GM21737 (cell line): Measurements from ENCODE around the gene TSHZ2.

Experiments
- ATAC-seq: cut with Tn5 transposase; IDR thresholded peaks from one replicate; pipeline ENCODE4 v1.9.1; 2021; ENCODE audit warnings: mild to moderate bottlenecking, moderate library complexity; ENCODE audit not compliant: unreplicated experiment

TSHZ2 gene

GRCh38 chr20:52996130-52996529 is 24.0 kb downstream of the TSHZ2 start:
- no peak for ATAC-seq

GRCh38 chr20:52996658-52997057 is 24.5 kb downstream of the TSHZ2 start:
- no peak for ATAC-seq

GRCh38 chr20:52998268-52998667 is 26.1 kb downstream of the TSHZ2 start:
- no peak for ATAC-seq

GRCh38 chr20:52999040-52999439 is 26.9 kb downstream of the TSHZ2 start:
- no peak for ATAC-seq

- ATAC-seq: peak; percentile 51
Measured at GRCh38 chr20:53001498-53002301, 29.5 kb downstream of the TSHZ2 start.

GRCh38 chr20:53002786-53003185 is 30.6 kb downstream of the TSHZ2 start:
- no peak for ATAC-seq

- no peak for ATAC-seq
Measured at GRCh38 chr20:53003420-53004154, 31.4 kb downstream of the TSHZ2 start.

- ATAC-seq: no peak
Measured at GRCh38 chr20:53004267-53004813, 32.2 kb downstream of the TSHZ2 start.

GRCh38 chr20:53009979-53010735 is 38.0 kb downstream of the TSHZ2 start:
- no peak for ATAC-seq

- no peak for ATAC-seq
Measured at GRCh38 chr20:53011640-53012039, 39.5 kb downstream of the TSHZ2 start.

- ATAC-seq: no peak
Measured at GRCh38 chr20:53013183-53013582, 41.0 kb downstream of the TSHZ2 start.

- no peak for ATAC-seq
Measured at GRCh38 chr20:53013847-53014246, 41.7 kb downstream of the TSHZ2 start.

- ATAC-seq: no peak
Measured at GRCh38 chr20:53016071-53016470, 43.9 kb downstream of the TSHZ2 start.

GRCh38 chr20:53016534-53017042 is 44.4 kb downstream of the TSHZ2 start:
- no peak for ATAC-seq

- ATAC-seq: no peak
Measured at GRCh38 chr20:53017206-53017605, 45.0 kb downstream of the TSHZ2 start.

GRCh38 chr20:53019464-53019863 is 47.3 kb downstream of the TSHZ2 start:
- ATAC-seq: no peak

GRCh38 chr20:53020376-53020775 is 48.2 kb downstream of the TSHZ2 start:
- no peak for ATAC-seq

- no peak for ATAC-seq
Measured at GRCh38 chr20:53020834-53021233, 48.7 kb downstream of the TSHZ2 start.

GRCh38 chr20:53021934-53022333 is 49.8 kb downstream of the TSHZ2 start:
- ATAC-seq: no peak

GRCh38 chr20:53023732-53024520 is 51.8 kb downstream of the TSHZ2 start:
- no peak for ATAC-seq
